ENCODE measurements around the gene SLAIN2.
"Not testable (repeated sequence)": the region's sequence is repeated elsewhere in the genome, so short reads cannot be mapped to it uniquely, and the experiment has no call there.

The SLAIN2 gene

GRCh38 chr4:48370260-48371134, 29.2 kb downstream of the SLAIN2 start:
- DNase-seq = no peak

GRCh38 chr4:48372272-48372671, 30.9 kb downstream of the SLAIN2 start:
- DNase-seq = no peak

DNA sequence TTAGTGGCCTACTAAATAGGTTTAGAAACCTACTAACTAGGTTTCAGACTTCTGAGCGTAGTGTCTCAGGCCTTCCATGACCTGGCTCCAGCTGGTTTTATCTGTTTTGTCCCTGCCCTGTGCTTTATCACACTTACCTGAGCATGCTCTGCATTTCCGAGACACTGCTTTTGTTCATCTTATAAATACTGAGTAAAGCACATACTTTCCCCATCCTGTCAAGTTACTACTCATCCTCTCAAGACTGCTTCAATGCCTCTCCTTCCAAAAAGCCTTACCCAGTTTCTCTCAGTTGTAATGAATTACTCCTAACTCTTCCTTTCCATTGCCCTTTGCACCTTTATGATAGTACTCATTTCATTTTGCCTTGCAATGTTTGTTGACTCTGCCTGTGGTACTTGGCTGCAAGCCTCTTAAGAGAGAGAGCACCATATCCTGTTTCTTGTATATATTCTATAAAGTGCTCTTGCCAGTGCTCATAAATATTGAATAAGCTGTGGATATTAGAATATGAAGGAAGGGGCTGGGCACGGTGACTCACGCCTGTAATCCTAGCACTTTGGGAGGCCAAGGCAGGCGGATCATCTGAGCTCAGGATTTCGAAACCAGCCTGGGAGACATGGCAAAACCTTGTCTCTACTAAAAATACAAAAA, 34.4 kb downstream of the SLAIN2 start:
- no peak for DNase-seq

DNA sequence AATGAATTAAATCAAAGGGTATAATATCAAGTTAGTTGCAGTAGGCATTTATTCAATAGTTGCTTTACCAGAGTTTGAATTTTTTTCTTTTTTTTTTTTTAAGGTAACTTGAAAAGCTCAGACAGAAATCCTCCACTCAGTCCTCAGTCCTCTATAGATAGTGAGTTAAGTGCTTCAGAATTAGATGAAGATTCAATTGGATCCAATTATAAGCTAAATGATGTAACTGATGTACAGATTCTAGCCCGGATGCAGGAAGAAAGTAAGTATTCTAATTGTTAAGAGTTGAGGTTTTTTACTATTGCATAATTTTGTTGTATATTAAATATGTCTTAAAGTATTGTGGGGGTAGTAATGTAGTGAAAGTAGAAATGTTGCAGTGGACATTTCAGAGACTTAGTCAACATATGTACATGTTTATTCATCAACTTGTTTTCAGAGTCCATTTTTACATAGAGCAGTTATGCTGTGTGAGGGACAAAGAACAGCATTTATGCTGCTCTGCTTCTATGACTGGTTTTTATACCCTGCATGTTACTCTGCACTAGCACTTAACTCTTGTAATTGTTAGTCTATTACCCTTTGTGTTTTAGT, 38.4 kb downstream of the SLAIN2 start:
- no peak for DNase-seq

GRCh38 chr4:48380583-48381167, 39.3 kb downstream of the SLAIN2 start:
- DNase-seq = no peak

DNA sequence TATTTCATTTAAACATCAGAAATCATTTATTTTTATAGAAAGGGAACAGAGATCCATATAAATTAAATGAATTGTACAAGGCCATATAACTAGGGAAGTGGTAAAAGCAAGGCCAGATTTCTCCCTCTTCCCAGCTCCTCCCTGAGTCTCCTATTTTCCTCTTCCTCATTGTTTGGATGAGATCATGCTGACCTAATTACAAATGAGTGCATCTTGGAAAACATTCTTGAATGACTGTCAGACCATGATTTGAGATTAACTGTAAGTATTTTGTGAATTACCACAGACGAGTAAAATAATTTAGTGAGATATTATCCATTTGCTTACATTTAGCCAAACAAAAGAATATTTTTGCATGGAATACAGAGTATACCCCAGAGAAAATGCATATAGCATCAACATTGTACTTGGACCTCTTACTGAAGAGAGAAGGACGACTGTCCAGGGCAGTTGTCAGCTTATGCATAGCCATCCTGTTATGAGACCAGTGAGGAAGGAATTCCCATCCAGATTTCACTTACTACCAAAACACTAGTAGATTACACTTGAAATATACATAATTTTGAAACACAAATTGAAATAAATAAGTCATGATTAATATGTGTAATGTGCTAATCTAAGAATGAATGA, 47.3 kb downstream of the SLAIN2 start:
- no peak for DNase-seq

GRCh38 chr4:48396043-48396442, 54.7 kb downstream of the SLAIN2 start:
- no peak for DNase-seq

DNA sequence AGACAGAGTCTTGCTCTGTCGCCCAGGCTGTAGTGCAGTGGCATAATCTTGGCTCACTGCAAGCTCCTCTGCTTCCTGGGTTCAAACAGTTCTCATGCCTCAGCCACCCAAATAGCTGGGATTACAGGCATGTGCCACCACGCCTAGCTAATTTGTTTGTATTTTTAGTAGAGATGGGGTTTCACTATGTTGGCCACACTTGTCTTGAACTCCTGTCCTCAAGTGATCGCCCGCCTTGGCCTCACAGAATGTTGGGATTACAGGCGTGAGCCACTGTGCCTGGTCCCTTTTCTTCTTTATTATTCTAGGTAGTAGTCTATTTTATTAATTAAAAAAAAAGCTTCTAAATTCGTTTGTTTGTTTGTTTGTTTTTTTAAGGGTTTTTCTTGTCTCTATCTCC, 59.1 kb downstream of the SLAIN2 start:
- DNase-seq = no peak

GRCh38 chr4:48403358-48403757, 62.0 kb downstream of the SLAIN2 start:
- DNase-seq = no peak

GRCh38 chr4:48403779-48404178, 62.5 kb downstream of the SLAIN2 start:
- no peak for DNase-seq

DNA sequence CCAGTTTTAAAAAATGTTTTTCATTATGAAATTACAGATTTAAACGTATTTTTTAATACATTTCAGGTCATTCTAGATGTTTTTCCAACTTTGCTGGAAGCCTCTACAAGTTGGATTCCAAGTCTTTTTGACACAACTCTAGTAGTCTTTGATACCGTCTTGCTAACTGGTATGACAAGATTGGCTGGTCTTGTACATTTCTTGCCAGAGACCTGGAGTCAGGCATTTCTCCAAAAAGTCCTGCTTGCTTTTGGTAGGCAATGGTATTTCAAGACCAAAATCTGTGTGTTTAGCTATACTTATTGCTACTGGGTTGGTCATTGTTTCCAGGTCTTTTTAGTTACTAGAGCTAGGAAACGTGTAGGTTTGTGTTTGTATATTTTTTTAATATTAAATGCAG, 64.6 kb downstream of the SLAIN2 start:
- DNase-seq = no peak

GRCh38 chr4:48409203-48409602, 67.9 kb downstream of the SLAIN2 start:
- DNase-seq = no peak

DNA sequence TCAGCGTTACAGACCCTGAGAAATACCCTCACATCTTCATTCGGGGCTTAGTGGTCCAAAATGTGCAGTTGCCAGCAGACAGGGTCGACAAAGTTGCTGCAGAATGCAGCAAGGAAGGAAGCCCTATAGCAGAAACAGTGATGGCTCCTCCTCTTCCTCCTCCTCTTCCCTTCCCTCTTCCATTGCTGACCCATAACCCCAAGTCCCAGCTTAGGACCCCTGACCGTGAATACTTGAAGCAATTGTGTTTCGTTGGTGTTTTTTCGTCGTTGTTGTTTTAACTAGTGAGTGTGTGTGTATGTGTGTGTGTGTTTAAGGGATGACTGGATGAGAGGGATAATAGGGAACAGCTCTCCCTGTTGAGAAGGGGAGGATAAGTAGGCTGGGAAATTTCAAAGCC, 69.5 kb downstream of the SLAIN2 start:
- DNase-seq = no peak

DNA sequence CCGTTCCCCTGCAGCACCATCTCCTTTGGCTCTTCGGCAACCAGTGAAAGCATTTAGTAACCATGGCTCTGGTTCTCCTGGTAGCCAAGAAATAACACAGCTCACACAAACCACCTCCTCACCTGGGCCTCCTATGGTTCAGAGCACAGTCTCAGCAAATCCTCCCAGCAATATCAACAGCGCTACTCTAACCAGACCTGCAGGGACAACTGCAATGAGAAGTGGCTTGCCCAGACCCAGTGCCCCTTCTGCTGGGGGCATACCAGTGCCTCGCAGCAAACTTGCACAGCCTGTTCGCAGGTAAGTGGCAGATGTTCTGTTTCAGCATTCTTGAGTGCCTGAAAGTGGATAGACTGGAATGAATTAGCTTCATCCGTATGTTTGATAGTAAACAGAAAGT, 78.8 kb downstream of the SLAIN2 start:
- no peak for DNase-seq

GRCh38 chr4:48421101-48421500, 79.8 kb downstream of the SLAIN2 start:
- no peak for DNase-seq

DNA sequence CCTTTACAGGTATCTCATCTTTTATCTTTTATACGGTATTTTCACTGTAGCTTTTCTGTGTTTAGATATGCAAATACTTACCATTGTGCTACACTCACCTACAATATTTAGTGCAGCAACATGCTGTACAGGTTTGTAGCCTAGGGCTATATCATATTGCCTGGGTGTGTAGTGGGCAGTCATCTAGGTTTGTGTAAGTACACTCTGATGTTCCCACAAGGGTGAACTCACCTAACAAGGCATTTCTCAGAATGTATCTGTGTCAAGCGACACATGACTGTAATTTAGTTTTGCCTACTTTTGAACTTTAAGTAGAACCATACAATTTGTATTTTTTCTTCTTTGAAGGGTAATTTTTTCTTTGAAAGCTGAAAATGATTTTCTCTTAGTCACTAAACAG, 87.6 kb downstream of the SLAIN2 start:
- no peak for DNase-seq

DNA sequence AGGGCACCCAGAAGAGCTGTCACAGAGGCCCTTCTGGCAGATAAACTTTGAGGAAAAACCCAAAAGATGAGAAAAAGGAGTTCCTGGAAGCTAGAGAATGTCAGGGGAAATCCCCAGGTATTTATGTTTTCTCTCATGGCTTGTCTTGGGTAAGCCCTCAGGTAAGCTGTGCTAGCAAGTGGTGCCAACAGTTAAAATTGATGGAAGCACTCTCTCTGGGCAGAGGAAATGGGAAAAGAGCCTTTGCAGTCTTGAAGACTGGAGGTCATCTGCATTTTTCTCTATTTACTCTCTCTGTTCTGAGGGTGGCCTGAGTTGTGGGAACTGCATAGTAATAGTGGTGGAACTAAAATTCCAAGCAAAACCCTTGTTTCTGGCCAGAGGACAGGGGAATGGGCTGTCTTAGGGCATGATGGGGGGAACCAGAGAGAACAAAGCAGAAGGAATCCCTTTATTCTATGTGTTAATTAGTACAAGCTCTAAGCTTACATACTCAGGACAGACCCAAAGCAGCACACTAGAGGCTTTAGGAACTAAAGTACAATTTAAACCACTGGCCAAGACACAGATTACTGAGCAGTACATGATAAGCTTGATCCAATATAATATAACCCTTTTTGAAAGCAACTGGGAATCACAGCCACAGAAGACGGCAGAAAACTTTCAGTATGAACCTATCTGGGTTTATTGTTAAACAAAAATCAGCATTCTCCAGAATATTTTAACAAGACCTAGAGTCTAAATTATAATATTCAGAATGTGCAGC, 88.6 kb downstream of the SLAIN2 start:
- no peak for DNase-seq

- DNase-seq = no peak
These were observed 90.1 kb downstream of the SLAIN2 start for GRCh38 chr4:48431401-48431800.

DNA sequence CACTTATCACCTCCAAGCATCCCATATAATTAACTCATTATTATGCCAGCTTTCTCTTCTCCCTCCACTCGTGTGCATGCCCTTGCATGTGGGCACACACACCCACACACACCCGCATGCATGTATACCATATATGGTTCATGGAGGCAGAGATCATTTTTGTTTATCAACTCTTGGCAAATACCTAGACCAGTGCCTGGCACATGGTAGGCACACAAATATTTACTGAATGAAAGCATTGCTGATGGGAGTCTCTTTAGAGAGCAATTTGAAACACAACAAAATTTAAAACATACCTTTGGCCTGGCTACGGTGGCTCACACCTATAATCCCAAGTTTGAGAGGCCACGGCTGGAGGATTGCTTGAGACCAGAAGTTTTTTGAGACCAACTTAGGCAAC, 90.7 kb downstream of the SLAIN2 start:
- no peak for DNase-seq

- no peak for DNase-seq
These were observed 95.0 kb downstream of the SLAIN2 start for GRCh38 chr4:48436318-48436717.

GRCh38 chr4:48439988-48440387, 98.7 kb downstream of the SLAIN2 start:
- DNase-seq = no peak

DNA sequence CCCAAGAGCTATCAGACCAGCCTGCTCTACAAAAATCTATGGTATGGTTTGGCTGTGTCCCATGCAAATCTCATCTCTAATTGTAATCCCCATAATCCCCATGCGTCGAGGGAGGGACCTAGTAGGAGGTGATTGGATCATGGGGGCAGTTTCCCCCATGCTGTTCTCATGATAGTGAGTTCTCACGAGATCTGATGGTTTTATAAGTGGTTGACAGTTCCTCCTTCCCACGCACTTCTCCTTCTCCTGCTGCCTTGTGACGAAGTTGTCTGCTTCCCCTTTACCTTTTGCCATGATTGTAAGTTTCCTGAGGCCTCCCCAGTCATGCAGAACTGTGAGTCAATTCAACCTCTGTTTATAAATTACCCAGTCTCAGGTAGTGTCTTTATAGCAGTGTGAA, 99.6 kb downstream of the SLAIN2 start:
- not testable (repeated sequence) for DNase-seq
